GM12873 (cell line): ENCODE results near the gene KLHL17.

ENCODE experiments used
- CTCF ChIP-seq: IDR thresholded peaks from 2 replicates; pipeline ENCODE4 v1.5.1; 2012; ENCODE audit warnings: low read depth, mild to moderate bottlenecking, moderate library complexity, low read length, control low read depth; ENCODE audit not compliant: insufficient read depth; ENCODE audit errors: missing control alignments

The KLHL17 gene

GRCh38 chr1:965526-966134 lies 5.2 kb downstream of the KLHL17 start:
- no peak for TF ChIP-seq CTCF

- TF ChIP-seq CTCF, result no peak
Observed at GRCh38 chr1:966135-966703, 5.8 kb downstream of the KLHL17 start, which contains the start of gene PLEKHN1. Gene PLEKHN1, plus strand, starts transcription at chr1:966482. Its CDS starts 50 bp downstream, at chr1:966532.

- TF ChIP-seq CTCF, result no peak
Observed at GRCh38 chr1:966704-967300, 6.4 kb downstream of the KLHL17 start.

GRCh38 chr1:967466-968343 lies 7.3 kb downstream of the KLHL17 start:
- TF ChIP-seq CTCF, result no peak

GRCh38 chr1:969260-969855 lies 9.0 kb downstream of the KLHL17 start:
- no peak for TF ChIP-seq CTCF

GRCh38 chr1:970242-970972 lies 10.0 kb downstream of the KLHL17 start:
- no peak for TF ChIP-seq CTCF
